Measurements from ENCODE around the gene PITRM1. TPM values are rescaled to one million over a fixed set of nuclear protein-coding genes. Genes with fewer than 3 reads are reported as not detected.

Gene PITRM1
- polyA plus RNA-seq, 1 donor from 2014 or later = 62.2 TPM

DNA sequence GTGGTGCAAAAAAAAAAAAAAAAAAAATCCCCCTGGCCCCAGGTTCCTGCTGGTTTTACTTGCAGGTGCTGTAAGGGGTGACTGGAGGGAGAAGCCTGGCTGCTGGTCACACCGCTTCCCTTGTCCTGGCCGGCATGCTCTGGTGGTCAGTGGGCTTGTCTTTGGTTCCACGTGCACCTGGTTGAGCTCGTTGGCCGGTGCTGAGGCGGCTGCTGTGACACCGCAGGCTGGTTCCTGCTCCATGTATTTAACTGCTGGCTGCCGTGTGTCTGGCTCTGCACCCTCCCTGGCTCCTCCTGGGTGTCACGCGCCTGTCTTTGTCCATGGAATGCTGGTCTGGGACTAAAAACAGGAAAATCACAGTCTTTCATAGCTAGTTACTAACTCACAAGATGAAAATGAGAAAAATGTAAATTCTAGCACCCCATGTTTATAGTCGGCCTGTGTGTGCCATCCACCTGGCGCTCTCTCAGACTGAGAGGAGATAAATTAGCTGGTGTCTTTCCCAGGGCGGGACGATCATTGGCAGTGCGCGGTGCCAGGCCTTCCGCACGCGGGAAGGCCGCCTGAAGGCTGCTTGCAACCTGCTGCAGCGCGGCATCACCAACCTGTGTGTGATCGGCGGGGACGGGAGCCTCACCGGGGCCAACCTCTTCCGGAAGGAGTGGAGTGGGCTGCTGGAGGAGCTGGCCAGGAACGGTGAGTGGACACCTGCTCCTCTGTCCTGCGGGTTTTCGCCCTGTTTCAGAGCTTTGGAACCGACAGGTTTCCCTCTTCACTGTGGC, 71.5 kb downstream of the PITRM1 start:
- Histone ChIP-seq H3K9ac (ENCODE audit: low read length) (no peak overlapping the region), H3K9me2 (ENCODE audit: insufficient read depth, low read length) (no peaks in the 10 kb centered on the region), H3K9me3 (ENCODE audit: low read length) (no peaks in the 10 kb centered on the region), H3K27me3 (ENCODE audit: insufficient read depth, low read depth, low read length) (no peaks in the 10 kb centered on the region), H3K4me3 (ENCODE audit: low read length) (no peak overlapping the region), H3K36me3 (ENCODE audit: insufficient read depth, low read length) (no peaks in the 10 kb centered on the region), H3K79me2 (replicated peaks; ENCODE audit: insufficient read depth, low read length) (no peaks in the 10 kb centered on the region), H3K27ac (ENCODE audit: low read length) (no peak overlapping the region), H2AFZ (ENCODE audit: low read depth, low read length) (no peak overlapping the region), H4K20me1 (ENCODE audit: insufficient read depth) (no peaks in the 10 kb centered on the region), H3K4me2 (ENCODE audit: low read length) (no peak overlapping the region), H3F3A (ENCODE audit: insufficient read depth, low read length, poor library complexity, severe bottlenecking) (no peaks in the 10 kb centered on the region)
- TF ChIP-seq EZH2 (IDR thresholded peaks at IDR 0.05; ENCODE audit: borderline replicate concordance, insufficient read depth, low read length, poor library complexity, severe bottlenecking) (no peak), RAD21 (conservative IDR thresholded peaks at IDR 0.05) (no peak), MXI1 (conservative IDR thresholded peaks at IDR 0.05; ENCODE audit: poor library complexity, severe bottlenecking) (no peak), EP300 (conservative IDR thresholded peaks at IDR 0.05; ENCODE audit: poor library complexity, severe bottlenecking) (no peak), POLR2AphosphoS5 (IDR thresholded peaks at IDR 0.05) (no peak), TAF1 (IDR thresholded peaks at IDR 0.05; ENCODE audit: low read depth) (no peak), SMC3 (conservative IDR thresholded peaks at IDR 0.05; ENCODE audit: poor library complexity) (no peak)
- TF ChIP-seq, protein P1, sequence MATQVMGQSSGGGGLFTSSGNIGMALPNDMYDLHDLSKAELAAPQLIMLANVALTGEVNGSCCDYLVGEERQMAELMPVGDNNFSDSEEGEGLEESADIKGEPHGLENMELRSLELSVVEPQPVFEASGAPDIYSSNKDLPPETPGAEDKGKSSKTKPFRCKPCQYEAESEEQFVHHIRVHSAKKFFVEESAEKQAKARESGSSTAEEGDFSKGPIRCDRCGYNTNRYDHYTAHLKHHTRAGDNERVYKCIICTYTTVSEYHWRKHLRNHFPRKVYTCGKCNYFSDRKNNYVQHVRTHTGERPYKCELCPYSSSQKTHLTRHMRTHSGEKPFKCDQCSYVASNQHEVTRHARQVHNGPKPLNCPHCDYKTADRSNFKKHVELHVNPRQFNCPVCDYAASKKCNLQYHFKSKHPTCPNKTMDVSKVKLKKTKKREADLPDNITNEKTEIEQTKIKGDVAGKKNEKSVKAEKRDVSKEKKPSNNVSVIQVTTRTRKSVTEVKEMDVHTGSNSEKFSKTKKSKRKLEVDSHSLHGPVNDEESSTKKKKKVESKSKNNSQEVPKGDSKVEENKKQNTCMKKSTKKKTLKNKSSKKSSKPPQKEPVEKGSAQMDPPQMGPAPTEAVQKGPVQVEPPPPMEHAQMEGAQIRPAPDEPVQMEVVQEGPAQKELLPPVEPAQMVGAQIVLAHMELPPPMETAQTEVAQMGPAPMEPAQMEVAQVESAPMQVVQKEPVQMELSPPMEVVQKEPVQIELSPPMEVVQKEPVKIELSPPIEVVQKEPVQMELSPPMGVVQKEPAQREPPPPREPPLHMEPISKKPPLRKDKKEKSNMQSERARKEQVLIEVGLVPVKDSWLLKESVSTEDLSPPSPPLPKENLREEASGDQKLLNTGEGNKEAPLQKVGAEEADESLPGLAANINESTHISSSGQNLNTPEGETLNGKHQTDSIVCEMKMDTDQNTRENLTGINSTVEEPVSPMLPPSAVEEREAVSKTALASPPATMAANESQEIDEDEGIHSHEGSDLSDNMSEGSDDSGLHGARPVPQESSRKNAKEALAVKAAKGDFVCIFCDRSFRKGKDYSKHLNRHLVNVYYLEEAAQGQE (IDR thresholded peaks at IDR 0.05; ENCODE audit: borderline replicate concordance) = no peak
- TF ChIP-seq, protein P2, sequence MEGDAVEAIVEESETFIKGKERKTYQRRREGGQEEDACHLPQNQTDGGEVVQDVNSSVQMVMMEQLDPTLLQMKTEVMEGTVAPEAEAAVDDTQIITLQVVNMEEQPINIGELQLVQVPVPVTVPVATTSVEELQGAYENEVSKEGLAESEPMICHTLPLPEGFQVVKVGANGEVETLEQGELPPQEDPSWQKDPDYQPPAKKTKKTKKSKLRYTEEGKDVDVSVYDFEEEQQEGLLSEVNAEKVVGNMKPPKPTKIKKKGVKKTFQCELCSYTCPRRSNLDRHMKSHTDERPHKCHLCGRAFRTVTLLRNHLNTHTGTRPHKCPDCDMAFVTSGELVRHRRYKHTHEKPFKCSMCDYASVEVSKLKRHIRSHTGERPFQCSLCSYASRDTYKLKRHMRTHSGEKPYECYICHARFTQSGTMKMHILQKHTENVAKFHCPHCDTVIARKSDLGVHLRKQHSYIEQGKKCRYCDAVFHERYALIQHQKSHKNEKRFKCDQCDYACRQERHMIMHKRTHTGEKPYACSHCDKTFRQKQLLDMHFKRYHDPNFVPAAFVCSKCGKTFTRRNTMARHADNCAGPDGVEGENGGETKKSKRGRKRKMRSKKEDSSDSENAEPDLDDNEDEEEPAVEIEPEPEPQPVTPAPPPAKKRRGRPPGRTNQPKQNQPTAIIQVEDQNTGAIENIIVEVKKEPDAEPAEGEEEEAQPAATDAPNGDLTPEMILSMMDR (IDR thresholded peaks at IDR 0.05; ENCODE audit: poor library complexity, severe bottlenecking) = no peak

DNA sequence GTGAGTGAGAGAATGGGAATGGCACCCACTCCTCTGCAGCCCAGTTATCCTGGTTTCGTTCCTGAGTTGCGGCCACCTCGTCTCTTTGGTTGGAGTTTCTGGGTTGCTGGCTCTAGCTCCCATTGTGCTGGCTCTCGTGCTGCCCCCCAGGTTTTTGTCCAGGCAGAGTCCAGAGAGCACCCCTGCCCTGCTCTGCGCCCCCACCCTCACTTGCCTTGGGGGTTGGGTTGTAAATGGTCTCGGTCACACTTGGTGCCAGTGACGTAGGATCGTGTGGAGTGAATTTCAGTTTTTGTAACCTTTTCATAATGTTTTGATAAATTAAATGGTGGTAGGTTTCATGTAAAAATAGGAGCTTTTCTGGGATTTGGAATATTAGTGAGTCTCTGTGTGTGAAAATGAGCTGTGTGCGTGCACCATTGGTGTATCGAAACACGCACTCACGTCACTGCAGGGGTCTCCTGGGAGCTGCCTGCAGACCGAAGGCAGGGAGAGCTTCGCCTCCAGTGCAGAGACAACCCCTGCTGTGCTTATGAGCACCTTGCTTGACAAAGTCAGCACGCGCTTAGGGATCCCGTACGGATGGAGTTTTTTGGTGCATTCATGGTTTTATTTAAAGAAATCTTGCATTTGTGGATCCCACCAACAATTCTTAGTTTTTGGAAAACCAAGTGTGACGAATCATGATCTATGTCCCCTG, 72.3 kb downstream of the PITRM1 start:
- H3K4me2 ChIP-seq (ENCODE audit: low read length) = no peak overlapping the region
- no peaks in the 10 kb centered on the region for H3F3A ChIP-seq (ENCODE audit: insufficient read depth, low read length, poor library complexity, severe bottlenecking)
- H3K9me2 ChIP-seq (ENCODE audit: insufficient read depth, low read length) = no peaks in the 10 kb centered on the region
- no peaks in the 10 kb centered on the region for H4K20me1 ChIP-seq (ENCODE audit: insufficient read depth)
- TF ChIP-seq EP300 (conservative IDR thresholded peaks at IDR 0.05; ENCODE audit: poor library complexity, severe bottlenecking) = no peak
- TF ChIP-seq TAF1 (IDR thresholded peaks at IDR 0.05; ENCODE audit: low read depth) = no peak
- TF ChIP-seq POLR2AphosphoS5 (IDR thresholded peaks at IDR 0.05) = no peak
- TF ChIP-seq, protein P2 (IDR thresholded peaks at IDR 0.05; ENCODE audit: poor library complexity, severe bottlenecking) = no peak
- TF ChIP-seq EZH2 (IDR thresholded peaks at IDR 0.05; ENCODE audit: borderline replicate concordance, insufficient read depth, low read length, poor library complexity, severe bottlenecking) = no peak
- no peaks in the 10 kb centered on the region for H3K9me3 ChIP-seq (ENCODE audit: low read length)
- H3K4me3 ChIP-seq (ENCODE audit: low read length) = no peak overlapping the region
- no peaks in the 10 kb centered on the region for H3K36me3 ChIP-seq (ENCODE audit: insufficient read depth, low read length)
- H3K27me3 ChIP-seq (ENCODE audit: insufficient read depth, low read depth, low read length) = no peaks in the 10 kb centered on the region
- H3K9ac ChIP-seq (ENCODE audit: low read length) = no peak overlapping the region
- no peak overlapping the region for H2AFZ ChIP-seq (ENCODE audit: low read depth, low read length)
- H3K27ac ChIP-seq (ENCODE audit: low read length) = no peak overlapping the region
- H3K79me2 ChIP-seq (replicated peaks; ENCODE audit: insufficient read depth, low read length) = no peaks in the 10 kb centered on the region

All from neural cell (in vitro differentiated cells).